Activated naive CD4-positive, alpha-beta T cell treated with anti-CD3 and anti-CD28 coated beads, Interleukin-2, amount 50 U/mL, for 16 hours (primary cell): Measurements from ENCODE around the gene MMP24.
"Not testable (repeated sequence)": the region's sequence is repeated elsewhere in the genome, so short reads cannot be mapped to it uniquely, and the experiment has no call there.

Source experiments
- DNase-seq: peaks from one replicate; pipeline ENCODE4 v3.0.0-alpha.2; 2020

MMP24 gene

GRCh38 chr20:35226126-35226883, at the start of gene MMP24:
Gene MMP24 (plus strand): TSS chr20:35226690. CDS start chr20:35226739, 49 bp downstream.
- no peak for DNase-seq

- DNase-seq: no peak
These were observed 46.9 kb upstream of the MMP24 start for GRCh38 chr20:35179292-35180212.

- DNase-seq: no peak
These were observed 46.2 kb upstream of the MMP24 start for GRCh38 chr20:35180266-35180665.

- no peak for DNase-seq
These were observed 44.8 kb upstream of the MMP24 start for GRCh38 chr20:35181731-35182130.

GRCh38 chr20:35186691-35187289, 39.7 kb upstream of the MMP24 start:
- DNase-seq: not testable (repeated sequence)

GRCh38 chr20:35187584-35188190, 38.8 kb upstream of the MMP24 start:
- no peak for DNase-seq

GRCh38 chr20:35189223-35189622, 37.3 kb upstream of the MMP24 start:
- DNase-seq: not testable (repeated sequence)

- no peak for DNase-seq
These were observed 35.9 kb upstream of the MMP24 start for GRCh38 chr20:35190556-35190955.

GRCh38 chr20:35191419-35192117, 34.9 kb upstream of the MMP24 start:
- no peak for DNase-seq

GRCh38 chr20:35192118-35192872, 34.2 kb upstream of the MMP24 start:
- no peak for DNase-seq

GRCh38 chr20:35193031-35193791, 33.3 kb upstream of the MMP24 start:
- not testable (repeated sequence) for DNase-seq

GRCh38 chr20:35196313-35196712, 30.2 kb upstream of the MMP24 start:
- DNase-seq: no peak

GRCh38 chr20:35199740-35200139, 26.8 kb upstream of the MMP24 start:
- DNase-seq: no peak

- no peak for DNase-seq
These were observed 26.2 kb upstream of the MMP24 start for GRCh38 chr20:35200267-35200666.

- DNase-seq: not testable (repeated sequence)
These were observed 25.0 kb upstream of the MMP24 start for GRCh38 chr20:35201467-35201866.

GRCh38 chr20:35206802-35207201, 19.7 kb upstream of the MMP24 start:
- DNase-seq: no peak

- DNase-seq: peak; percentile 77
These were observed 18.4 kb upstream of the MMP24 start for GRCh38 chr20:35207950-35208611.

- no peak for DNase-seq
These were observed 11.2 kb upstream of the MMP24 start for GRCh38 chr20:35215066-35215956.

GRCh38 chr20:35216541-35216940, 9.9 kb upstream of the MMP24 start:
- no peak for DNase-seq
